Kidney (tissue), 22 donors: ENCODE results near the gene POLD4. TPM values are rescaled to one million over a fixed set of nuclear protein-coding genes. Genes with fewer than 3 reads are reported as not detected.
A peak's percentile ranks its signal among the peaks of the same experiment; 100 is the strongest.
"Not testable (repeated sequence)": the region's sequence is repeated elsewhere in the genome, so short reads cannot be mapped to it uniquely, and the experiment has no call there.

Experiments
- DNase-seq, 5 donors: peaks; one replicate each; pipeline ENCODE4 v3.0.0-alpha.2; 2013 to 2020
- FAIRE-seq: peaks from 2 replicates; lab custom pipeline; 2012; peaks lifted over from hg19 to GRCh38; lab: Jason Lieb, UNC
- H3K27ac ChIP-seq, 2 donors: one replicate each; pipeline ENCODE4 v1.7.0; 2013; ENCODE audit warnings: low read depth in 2 of 2, low read length in 2 of 2, inconsistent platforms in 1 of 2
- H3K27me3 ChIP-seq: one replicate; pipeline ENCODE4 v1.7.1; 2013; ENCODE audit warnings: low read length, inconsistent platforms; ENCODE audit not compliant: control insufficient read depth, insufficient read depth
- H3K36me3 ChIP-seq, 3 donors: one replicate each; pipeline versions ENCODE4 v1.7.0 to v1.7.1; 2013; ENCODE audit warnings: low read length in 3 of 3, control low read depth in 1 of 3, inconsistent platforms in 1 of 3; ENCODE audit not compliant: insufficient read depth in 3 of 3, control insufficient read depth in 2 of 3
- H3K4me1 ChIP-seq, 3 donors: one replicate each; pipeline versions ENCODE4 v1.7.0 to v1.7.1; 2013; ENCODE audit warnings: low read length in 3 of 3, inconsistent platforms in 1 of 3, low read depth in 1 of 3; ENCODE audit not compliant: control insufficient read depth in 2 of 3, insufficient read depth in 2 of 3
- H3K4me3 ChIP-seq, 3 donors: one replicate each; pipeline versions ENCODE4 v1.7.0 to v1.8.1; 2013; ENCODE audit warnings: low read length in 3 of 3, control low read depth in 1 of 3, inconsistent platforms in 1 of 3
- H3K9ac ChIP-seq, 3 donors: one replicate each; pipeline versions ENCODE4 v1.7.0 to v1.7.1; 2013; ENCODE audit warnings: low read length in 3 of 3, control low read depth in 1 of 3, inconsistent platforms in 1 of 3
- H3K9me3 ChIP-seq, 3 donors: one replicate each; pipeline versions ENCODE4 v1.7.0 to v1.7.1; 2013; ENCODE audit warnings: low read length in 3 of 3, control low read depth in 1 of 3, inconsistent platforms in 1 of 3; ENCODE audit not compliant: control insufficient read depth in 2 of 3, insufficient read depth in 1 of 3
- CTCF ChIP-seq: IDR thresholded peaks from 3 replicates; pipeline ENCODE4 v1.5.1; 2012; ENCODE audit warnings: mild to moderate bottlenecking, moderate library complexity, borderline replicate concordance; ENCODE audit not compliant: insufficient read depth; ENCODE audit errors: extremely low read depth
- intact Hi-C: fragments of 100-400 bp; cut with DNase I; formaldehyde crosslinking; loops from one replicate; pipeline ENCODE4 v1.11.1; 2022
- long read RNA-seq, 10 donors: library from polyadenylated mRNA in 1 of 10; unstranded in 1 of 10; transcript quantifications; one replicate each; pipeline ENCODE4 v2.0.0 and lab custom pipeline, GENCODE V29; 2021 to 2026
- polyA plus RNA-seq: library from polyadenylated mRNA; stranded (reverse); fragments of 350-450 nt; fragmentation: Illumina TruSeq; extraction: RNeasy Lipid Tissue Mini Kit (QIAGEN cat#74804); gene quantifications from one replicate; pipeline ENCODE4 v1.2.3, GENCODE V29; 2014; ENCODE audit warnings: low read depth, low replicate concordance; ENCODE audit not compliant: insufficient read depth
- total RNA-seq: library from RNA; stranded (reverse); fragmentation: NEBNext Ultra II Directional; extraction: Animal tissue kit (Norgen Biotek cat#: 25700); gene quantifications from one replicate; pipeline ENCODE4 v1.2.1, GENCODE V29; 2021
- donor health status: control.
- donor health status: control.
- donor health status: control.
- donor health status: control.
- donor health status: control.
- donor health status: DM: yes; HTN: yes; CAD: no.
- donor health status: Normal renal cell carcinoma (clear cell type).

POLD4 gene
- 54.4 TPM for total RNA-seq
- polyA plus RNA-seq, result 174 TPM
- long read RNA-seq, donor 1, transcript POLD4-205 (4 exons, 1,486 nt), result minor isoform, 6 of 17 reads
- long read RNA-seq, donor 1, transcript POLD4-201 (4 exons, 918 nt), result major isoform, 7 of 17 reads
- long read RNA-seq, donor 1, partial matches to known transcripts, result 0 of 17 reads
- long read RNA-seq, donor 1, other reads (novel, unspliced or antisense), result 0 of 17 reads
- long read RNA-seq, donor 2, transcript POLD4-205 (4 exons, 1,486 nt), result major isoform, 11 of 21 reads
- long read RNA-seq, donor 2, transcript POLD4-201 (4 exons, 918 nt), result minor isoform, 9 of 21 reads
- long read RNA-seq, donor 2, partial matches to known transcripts, result 0 of 21 reads
- long read RNA-seq, donor 2, other reads (novel, unspliced or antisense), result 0 of 21 reads
- long read RNA-seq, donor 3, transcript POLD4-205 (4 exons, 1,486 nt), result major isoform, 10 of 22 reads
- long read RNA-seq, donor 3, transcript POLD4-201 (4 exons, 918 nt), result minor isoform, 9 of 22 reads
- long read RNA-seq, donor 3, partial matches to known transcripts, result 0 of 22 reads
- long read RNA-seq, donor 3, other reads (novel, unspliced or antisense), result 0 of 22 reads
- long read RNA-seq, donor 4, transcript POLD4-205 (4 exons, 1,486 nt), result major isoform, 7 of 16 reads
- long read RNA-seq, donor 4, partial matches to known transcripts, result 0 of 16 reads
- long read RNA-seq, donor 4, other reads (novel, unspliced or antisense), result 0 of 16 reads
- long read RNA-seq, donor 5, partial matches to known transcripts, result 0 of 1 reads
- long read RNA-seq, donor 5, other reads (novel, unspliced or antisense), result 0 of 1 reads
- long read RNA-seq, donor 6, transcript POLD4-205 (4 exons, 1,486 nt), result major isoform, 8 of 18 reads
- long read RNA-seq, donor 6, transcript POLD4-201 (4 exons, 918 nt), result minor isoform, 6 of 18 reads
- long read RNA-seq, donor 6, partial matches to known transcripts, result 0 of 18 reads
- long read RNA-seq, donor 6, other reads (novel, unspliced or antisense), result 0 of 18 reads
- long read RNA-seq, donor 7, transcript POLD4-201 (4 exons, 918 nt), result minor isoform, 9 of 41 reads
- long read RNA-seq, donor 7, transcript POLD4-205 (4 exons, 1,486 nt), result minor isoform, 6 of 41 reads
- long read RNA-seq, donor 7, transcript POLD4-209 (2 exons, 860 nt), result major isoform, 18 of 41 reads
- long read RNA-seq, donor 7, partial matches to known transcripts, result 4 of 41 reads
- long read RNA-seq, donor 7, other reads (novel, unspliced or antisense), result 0 of 41 reads
- long read RNA-seq, donor 8, transcript POLD4-205 (4 exons, 1,486 nt), result minor isoform, 6 of 18 reads
- long read RNA-seq, donor 8, transcript POLD4-201 (4 exons, 918 nt), result major isoform, 8 of 18 reads
- long read RNA-seq, donor 8, partial matches to known transcripts, result 0 of 18 reads
- long read RNA-seq, donor 8, other reads (novel, unspliced or antisense), result 0 of 18 reads
- long read RNA-seq, donor 9, transcript POLD4-201 (4 exons, 918 nt), result major isoform, 12 of 20 reads
- long read RNA-seq, donor 9, partial matches to known transcripts, result 0 of 20 reads
- long read RNA-seq, donor 9, other reads (novel, unspliced or antisense), result 0 of 20 reads
- long read RNA-seq, donor 10, transcript POLD4-201 (4 exons, 918 nt), result major isoform, 8 of 17 reads
- long read RNA-seq, donor 10, transcript POLD4-205 (4 exons, 1,486 nt), result minor isoform, 7 of 17 reads
- long read RNA-seq, donor 10, partial matches to known transcripts, result 0 of 17 reads
- long read RNA-seq, donor 10, other reads (novel, unspliced or antisense), result 0 of 17 reads

- Histone ChIP-seq H3K36me3 (no peaks in the 10 kb centered on the region), H3K27ac (peak within 1 kb of the TSS; percentile 99 to 100), H3K4me1 (peaks cover 2 to 47% (median 33%) of the 10 kb centered on the region in 3 donors), H3K4me3 (peak within 1 kb of the TSS; percentile 66 to 88 (median 81)), H3K9me3 (no peaks in the 10 kb centered on the region), H3K9ac (peak within 1 kb of the TSS; percentile 77 to 96 (median 95)), H3K27me3 (no peaks in the 10 kb centered on the region)
- TF ChIP-seq CTCF, result no peak
- intact Hi-C loops, result no loop called here
- FAIRE-seq (no peak), DNase-seq (peak; percentile 96 to 99 (median 97))
These were observed at the start of gene POLD4 for GRCh38 chr11:67353317-67354074. TSS of gene POLD4 (minus strand) at chr11:67353546. CDS start at chr11:67353399, 147 bp downstream.

- intact Hi-C loops, H3K9me3 ChIP-seq, H3K27ac ChIP-seq, H3K27me3 ChIP-seq, H3K36me3 ChIP-seq, H3K4me3 ChIP-seq, FAIRE-seq, DNase-seq, H3K9ac ChIP-seq: not testable (repeated sequence)
- H3K4me1 ChIP-seq, result peaks cover 0 to 15% (median 5%) of the 10 kb centered on the region in 3 donors
These were observed 49.7 kb upstream of the POLD4 start for GRCh38 chr11:67403085-67403484.

- H3K4me3 ChIP-seq, result peak overlapping the region; percentile 60 to 70 (median 61)
- intact Hi-C loops, result not testable (repeated sequence)
These were observed 49.0 kb upstream of the POLD4 start for GRCh38 chr11:67402192-67402839.

More at GRCh38 chr11:67402192-67402839, 49.0 kb upstream of the POLD4 start:
- Histone ChIP-seq H3K4me1 (peaks cover 0 to 15% (median 5%) of the 10 kb centered on the region in 3 donors), H3K36me3 (peaks cover 0 to 17% (median 2%) of the 10 kb centered on the region in 3 donors), H3K9ac (peak overlapping the region in 2 of 3 donors; percentile 39 to 65), H3K27ac (peak overlapping the region; percentile 11 to 78)
- FAIRE-seq, H3K27me3 ChIP-seq, DNase-seq, H3K9me3 ChIP-seq: not testable (repeated sequence)
